Measurements from ENCODE around the gene GATB. TPM values are rescaled to one million over a fixed set of nuclear protein-coding genes. Genes with fewer than 3 reads are reported as not detected.

Gene GATB
- total RNA-seq, 1 donor from 2014 or later: 11.7 TPM

- DNase-seq (ENCODE audit: low read depth in 2 of 2): no peak
These were observed 107.3 kb downstream of the GATB start for GRCh38 chr4:151653548-151653918.

GRCh38 chr4:151652841-151653547, 107.8 kb downstream of the GATB start:
- DNase-seq (ENCODE audit: low read depth in 2 of 2): no peak

- no peak for DNase-seq (ENCODE audit: low read depth in 2 of 2)
These were observed 109.3 kb downstream of the GATB start for GRCh38 chr4:151651496-151651895.

GRCh38 chr4:151649479-151649878, 111.3 kb downstream of the GATB start:
- DNase-seq (ENCODE audit: low read depth in 2 of 2): no peak

GRCh38 chr4:151646322-151646721, 114.5 kb downstream of the GATB start:
- DNase-seq (ENCODE audit: low read depth in 2 of 2): no peak

- peak in 1 of 2 donors; percentile 17 for DNase-seq (ENCODE audit: low read depth in 2 of 2)
These were observed 116.2 kb downstream of the GATB start for GRCh38 chr4:151644622-151645021.

GRCh38 chr4:151643564-151643963, 117.2 kb downstream of the GATB start:
- no peak for DNase-seq (ENCODE audit: low read depth in 2 of 2)

GRCh38 chr4:151641983-151642382, 118.8 kb downstream of the GATB start:
- no peak for DNase-seq (ENCODE audit: low read depth in 2 of 2)

GRCh38 chr4:151641167-151641566, 119.6 kb downstream of the GATB start:
- no peak for DNase-seq (ENCODE audit: low read depth in 2 of 2)

GRCh38 chr4:151640381-151640780, 120.4 kb downstream of the GATB start:
- no peak for DNase-seq (ENCODE audit: low read depth in 2 of 2)

- DNase-seq (ENCODE audit: low read depth in 2 of 2): no peak
These were observed 122.4 kb downstream of the GATB start for GRCh38 chr4:151638295-151638858.

- no peak for DNase-seq (ENCODE audit: low read depth in 2 of 2)
These were observed 129.5 kb downstream of the GATB start for GRCh38 chr4:151631349-151631748.

GRCh38 chr4:151629097-151629783, 131.6 kb downstream of the GATB start:
- no peak for DNase-seq (ENCODE audit: low read depth in 2 of 2)

- no peak for DNase-seq (ENCODE audit: low read depth in 2 of 2)
These were observed 132.7 kb downstream of the GATB start for GRCh38 chr4:151628001-151628608.

- DNase-seq (ENCODE audit: low read depth in 2 of 2): no peak
These were observed 133.3 kb downstream of the GATB start for GRCh38 chr4:151627491-151627890.

- DNase-seq (ENCODE audit: low read depth in 2 of 2): no peak
These were observed 134.1 kb downstream of the GATB start for GRCh38 chr4:151626751-151627150.

- no peak for DNase-seq (ENCODE audit: low read depth in 2 of 2)
These were observed 134.6 kb downstream of the GATB start for GRCh38 chr4:151626228-151626627.

GRCh38 chr4:151624626-151625565, 135.9 kb downstream of the GATB start:
- no peak for DNase-seq (ENCODE audit: low read depth in 2 of 2)

Measured in dermis microvascular lymphatic vessel endothelial cell (primary cell).